H1 (cell line): ENCODE results near the gene KIF3B. TPM values are rescaled to one million over a fixed set of nuclear protein-coding genes. Genes with fewer than 3 reads are reported as not detected.

Experiments
- CTCF ChIA-PET: fragments of 300-600 bp; sonication (Branson Sonifier 250); formaldehyde crosslinking; loops from one replicate; lab custom pipeline; 2021; ENCODE audit not compliant: partially characterized antibody; lab: Charles Lee
- POLR2A ChIA-PET: fragments of 300-600 bp; sonication (Branson Sonifier 250); formaldehyde crosslinking; loops from one replicate; lab custom pipeline; 2021; ENCODE audit warnings: inconsistent platforms; ENCODE audit not compliant: partially characterized antibody; lab: Charles Lee
- DNase-seq, 2 experiments: peaks; one replicate each; pipeline versions ENCODE4 v3.0.0 to v3.0.0-alpha.2; 2010 to 2022; ENCODE audit warnings: low spot score in 2 of 2, low read depth in 1 of 2, mixed read lengths in 1 of 2
- FAIRE-seq: peaks from 2 replicates; lab custom pipeline; 2011; peaks lifted over from hg19 to GRCh38; lab: Jason Lieb, UNC
- H2AFZ ChIP-seq: 2 replicates; pipeline ENCODE4 v1.8.1; 2012; ENCODE audit warnings: low read length, inconsistent platforms
- H2AK5ac ChIP-seq: 2 replicates; pipeline ENCODE4 v1.6.1; 2013; ENCODE audit warnings: low read depth, low read length
- H2BK120ac ChIP-seq: replicated peaks from 2 replicates; pipeline ENCODE3; 2013; ENCODE audit warnings: low read depth, low read length, inconsistent platforms
- H2BK12ac ChIP-seq: 2 replicates; pipeline ENCODE4 v1.6.1; 2013; ENCODE audit warnings: low read depth, low read length
- H2BK15ac ChIP-seq: 2 replicates; pipeline ENCODE4 v1.6.1; 2013; ENCODE audit warnings: low read length
- H2BK20ac ChIP-seq: 2 replicates; pipeline ENCODE4 v1.6.1; 2013; ENCODE audit warnings: low read length
- H2BK5ac ChIP-seq: 2 replicates; pipeline ENCODE4 v1.6.1; 2013; ENCODE audit warnings: low read depth, low read length
- H3K14ac ChIP-seq: 2 replicates; pipeline ENCODE4 v1.6.1; 2013; ENCODE audit warnings: inconsistent platforms; ENCODE audit not compliant: insufficient read length
- H3K18ac ChIP-seq: 2 replicates; pipeline ENCODE4 v1.6.1; 2013; ENCODE audit warnings: low read length; ENCODE audit errors: extremely low read depth
- H3K23ac ChIP-seq: 2 replicates; pipeline ENCODE4 v1.6.1; 2013; ENCODE audit warnings: inconsistent platforms; ENCODE audit not compliant: insufficient read length
- H3K23me2 ChIP-seq: 2 replicates; pipeline ENCODE4 v1.6.1; 2013; ENCODE audit warnings: low read depth, low read length
- H3K27ac ChIP-seq: 2 replicates; pipeline ENCODE4 v1.6.1; 2011; ENCODE audit warnings: low read depth, low read length, inconsistent platforms
- H3K27me3 ChIP-seq, 4 experiments: replicated peaks in 1 of 4; 1 replicate in 1 of 4; 2 replicates in 3 of 4; pipeline versions ENCODE4 v1.6.1 to v1.8.1; 2011 to 2013; ENCODE audit warnings: low read length in 3 of 4, mild to moderate bottlenecking in 3 of 4, inconsistent platforms in 2 of 4, mixed read lengths in 2 of 4, moderate library complexity in 1 of 4; ENCODE audit not compliant: control insufficient read depth in 3 of 4, insufficient read depth in 3 of 4; ENCODE audit errors: extremely low read depth in 1 of 4
- H3K36me3 ChIP-seq, 4 experiments: 2 replicates each; pipeline versions ENCODE4 v1.6.1 to v1.8.1; 2011 to 2013; ENCODE audit warnings: mild to moderate bottlenecking in 4 of 4, low read length in 3 of 4, moderate library complexity in 2 of 4, control low read depth in 1 of 4, inconsistent platforms in 1 of 4; ENCODE audit not compliant: insufficient read depth in 4 of 4, control insufficient read depth in 2 of 4
- H3K4ac ChIP-seq: replicated peaks from 2 replicates; pipeline ENCODE3; 2013; ENCODE audit warnings: low read length, low read depth, mixed read lengths, inconsistent platforms; ENCODE audit not compliant: insufficient read length
- H3K4me1 ChIP-seq, 4 experiments: replicated peaks in 1 of 4; 1 replicate in 1 of 4; 2 replicates in 3 of 4; pipeline versions ENCODE4 v1.6.1 to v1.8.1; 2011 to 2013; ENCODE audit warnings: low read length in 3 of 4, inconsistent platforms in 2 of 4, mixed read lengths in 1 of 4; ENCODE audit not compliant: insufficient read depth in 4 of 4, control insufficient read depth in 3 of 4
- H3K4me2 ChIP-seq, 2 experiments: 2 replicates each; pipeline versions ENCODE4 v1.6.1 to v1.8.1; 2011 to 2013; ENCODE audit warnings: low read depth in 2 of 2, low read length in 2 of 2, control low read depth in 1 of 2, inconsistent platforms in 1 of 2, mild to moderate bottlenecking in 1 of 2; ENCODE audit not compliant: insufficient read depth in 1 of 2
- H3K4me3 ChIP-seq, 4 experiments: fragments of 200-600, 300-600 bp in 1 of 4; sonication (generic), shearing (Covaris generic), sonication (Bioruptor Twin) in 1 of 4; 2 replicates each; pipeline versions ENCODE4 v1.5.1 to v1.8.1; 2011 to 2016; ENCODE audit warnings: low read length in 4 of 4, low read depth in 3 of 4, control low read depth in 2 of 4, inconsistent platforms in 2 of 4, mild to moderate bottlenecking in 2 of 4, mixed read lengths in 1 of 4, moderate library complexity in 1 of 4; ENCODE audit not compliant: insufficient read depth in 2 of 4; ENCODE audit errors: extremely low read depth in 1 of 4
- H3K56ac ChIP-seq: replicated peaks from 2 replicates; pipeline ENCODE3; 2013; ENCODE audit warnings: low read depth, mild to moderate bottlenecking, mixed read lengths, low read length, inconsistent platforms; ENCODE audit not compliant: insufficient read length
- H3K79me1 ChIP-seq: 2 replicates; pipeline ENCODE4 v1.6.1; 2013; ENCODE audit warnings: low read depth, low read length, control low read depth
- H3K79me2 ChIP-seq, 2 experiments: 2 replicates each; pipeline versions ENCODE4 v1.6.1 to v1.8.1; 2012 to 2013; ENCODE audit warnings: low read length in 2 of 2, mild to moderate bottlenecking in 2 of 2, inconsistent platforms in 1 of 2; ENCODE audit not compliant: insufficient read depth in 2 of 2, control insufficient read depth in 1 of 2
- H3K9ac ChIP-seq, 4 experiments: replicated peaks in 1 of 4; 1 replicate in 1 of 4; 2 replicates in 3 of 4; pipeline versions ENCODE4 v1.6.1 to v1.8.1; 2011 to 2013; ENCODE audit warnings: low read depth in 3 of 4, low read length in 3 of 4, control low read depth in 2 of 4, mild to moderate bottlenecking in 2 of 4, moderate library complexity in 2 of 4, inconsistent platforms in 1 of 4; ENCODE audit errors: extremely low read depth in 1 of 4
- H3K9me3 ChIP-seq, 2 experiments: 2 replicates each; pipeline versions ENCODE4 v1.6.1 to v1.8.1; 2012 to 2013; ENCODE audit warnings: mild to moderate bottlenecking in 2 of 2, moderate library complexity in 2 of 2, control low read depth in 1 of 2, inconsistent platforms in 1 of 2, low read depth in 1 of 2, low read length in 1 of 2, mixed read lengths in 1 of 2; ENCODE audit not compliant: insufficient read depth in 2 of 2
- H4K20me1 ChIP-seq, 2 experiments: replicated peaks in 1 of 2; 2 replicates each; pipeline versions ENCODE3 to v1.8.1; 2011 to 2013; ENCODE audit warnings: inconsistent platforms in 2 of 2, low read length in 2 of 2, mild to moderate bottlenecking in 1 of 2; ENCODE audit not compliant: insufficient read depth in 2 of 2, control insufficient read depth in 1 of 2
- H4K5ac ChIP-seq: 2 replicates; pipeline ENCODE4 v1.6.1; 2013; ENCODE audit warnings: low read length, low read depth, mixed read lengths, inconsistent platforms; ENCODE audit not compliant: insufficient read length
- H4K8ac ChIP-seq: 2 replicates; pipeline ENCODE4 v1.8.0; 2013; ENCODE audit warnings: mild to moderate bottlenecking, moderate library complexity, low read length, inconsistent platforms; ENCODE audit not compliant: insufficient read depth; ENCODE audit errors: extremely low read depth
- H4K91ac ChIP-seq: replicated peaks from 2 replicates; pipeline ENCODE3; 2013; ENCODE audit warnings: low read length, mixed read lengths, inconsistent platforms; ENCODE audit not compliant: insufficient read length
- EP300 ChIP-seq, 2 experiments: IDR thresholded peaks; 1 replicate in 1 of 2; 2 replicates in 1 of 2; pipeline ENCODE4 v1.6.1; 2011 to 2012; ENCODE audit warnings: low read depth in 2 of 2, low read length in 2 of 2, mild to moderate bottlenecking in 2 of 2, borderline replicate concordance in 1 of 2, inconsistent platforms in 1 of 2, moderate library complexity in 1 of 2
- RAD21 ChIP-seq, 2 experiments: IDR thresholded peaks in 1 of 2; conservative IDR thresholded peaks in 1 of 2; 2 replicates each; pipeline ENCODE4 v1.6.1; 2011; ENCODE audit warnings: low read depth in 2 of 2, low read length in 2 of 2, improper control_type of control experiment in 1 of 2, inconsistent platforms in 1 of 2, mild to moderate bottlenecking in 1 of 2, moderate library complexity in 1 of 2
- RBBP5 ChIP-seq: IDR thresholded peaks from 2 replicates; pipeline ENCODE4 v1.7.1; 2012; ENCODE audit warnings: low read depth, mild to moderate bottlenecking, inconsistent platforms, low read length, moderate library complexity, borderline replicate concordance
- SUZ12 ChIP-seq: fragments of 200-600 bp; sonication (generic); IDR thresholded peaks from 2 replicates; pipeline ENCODE4 v1.6.1; 2012; ENCODE audit warnings: mild to moderate bottlenecking, inconsistent platforms, low read length, moderate library complexity, mixed read lengths
- WGBS, 2 experiments: shearing (Covaris generic) in 1 of 2; methylation state at CpG; one replicate each; pipeline versions ENCODE4 v1.1.6 to v1.1.7; 2013 to 2015; ENCODE audit warnings: low lambda C conversion rate in 2 of 2, mixed read lengths in 2 of 2, inconsistent platforms in 1 of 2, low coverage in 1 of 2, missing lambda C conversion rate in 1 of 2; ENCODE audit not compliant: insufficient replicate concordance in 2 of 2, insufficient coverage in 1 of 2, insufficient read length in 1 of 2; ENCODE audit errors: extremely low coverage in 1 of 2, missing lambda C conversion rate in 1 of 2; 5-methylcytosine and 5-hydroxymethylcytosine counted together
- polyA plus RNA-seq, 7 experiments: library from polyadenylated mRNA; depleted of rRNA in 3 of 7; stranded (reverse) in 5 of 7; unstranded in 2 of 7; fragments of >200 nt in 5 of 7; fragments of 200-250 nt in 2 of 7; gene quantifications; 1 replicate in 5 of 7; 2 replicates in 1 of 7; 4 replicates in 1 of 7; pipeline versions ENCODE4 v1.2.1 to v1.2.3, GENCODE V29; 2011 to 2013; ENCODE audit warnings: missing spikeins in 2 of 7, mixed read lengths in 2 of 7
- total RNA-seq: library from RNA; stranded (reverse); fragmentation: NEBNext Ultra II Directional; extraction: Animal tissue kit (Norgen Biotek cat#: 25700); gene quantifications from 2 replicates; pipeline ENCODE4 v1.2.1, GENCODE V29; 2021

KIF3B gene
- total and polyA plus RNA-seq, 2 of the 8 experiments (the other 6 are each of a cell fraction or from before 2014, with no cell fraction given), result 10.1 to 22.4 TPM

DNA sequence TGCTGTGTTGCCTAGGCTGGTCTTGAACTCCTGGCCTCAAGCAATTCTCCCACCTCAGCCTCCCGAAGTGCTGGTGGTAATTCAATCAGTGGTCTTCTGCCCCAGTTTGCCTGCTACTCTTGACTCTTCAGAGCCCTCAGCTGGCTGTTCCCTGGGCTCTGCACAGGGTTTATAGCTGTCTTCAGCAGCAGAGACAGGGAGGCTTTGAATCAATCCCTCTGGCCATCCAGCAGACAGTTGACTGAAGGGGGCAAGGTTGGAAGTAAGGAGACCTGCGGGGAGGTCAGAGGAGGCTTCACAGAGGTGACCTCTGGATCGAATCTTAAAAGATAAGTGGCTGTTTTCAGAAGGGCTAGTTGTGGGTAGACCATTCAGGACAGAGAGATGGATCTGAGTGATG lies 26.0 kb upstream of the KIF3B start:
- H2BK20ac ChIP-seq, result no peak overlapping the region
- H2AK5ac ChIP-seq, result no peak overlapping the region
- FAIRE-seq (no peak), DNase-seq (no peak)
- no peak overlapping the region for H2BK5ac ChIP-seq
- POLR2A ChIA-PET, result no interaction called here
- no peak overlapping the region for H3K9ac ChIP-seq
- H4K20me1 ChIP-seq, result no peaks in the 10 kb centered on the region
- no peak overlapping the region for H3K56ac ChIP-seq
- H3K9me3 ChIP-seq, result peaks cover 0 to 3% of the 10 kb centered on the region in 2 experiments; a peak in 1 of 4 replicates
- H3K18ac ChIP-seq, result no peak overlapping the region
- H4K8ac ChIP-seq, result no peak overlapping the region
- H3K27ac ChIP-seq, result no peak overlapping the region
- H3K4ac ChIP-seq, result no peak overlapping the region
- H3K23me2 ChIP-seq, result no peaks in the 10 kb centered on the region
- no peaks in the 10 kb centered on the region for H3K36me3 ChIP-seq
- no peak overlapping the region for H4K91ac ChIP-seq
- H3K23ac ChIP-seq, result no peak overlapping the region
- H4K5ac ChIP-seq, result no peak overlapping the region
- H2BK120ac ChIP-seq, result no peak overlapping the region
- no peak overlapping the region for H2AFZ ChIP-seq
- H3K4me2 ChIP-seq, result no peak overlapping the region
- H3K4me1 ChIP-seq, result no peaks in the 10 kb centered on the region
- no peak overlapping the region for H2BK15ac ChIP-seq
- CTCF ChIA-PET, result interaction anchor here (1.8 kb wide), 1 partner anchor 9 kb away, joined by 5 read pairs; no protein-coding TSS in a partner anchor
- no peak overlapping the region for H3K4me3 ChIP-seq
- no peaks in the 10 kb centered on the region for H3K79me2 ChIP-seq
- no peaks in the 10 kb centered on the region for H3K79me1 ChIP-seq
- 78% methylated on average over 3 of the region's 3 CpGs; no CpG with 5 or more reads in 1 of the 2 experiments for WGBS, 2 experiments
- H3K14ac ChIP-seq, result no peak overlapping the region
- 0 out of 7 replicates have a peak, but pooled peaks cover 0 to 2% (median 0%) of the 10 kb centered on the region in 4 experiments for H3K27me3 ChIP-seq
- H2BK12ac ChIP-seq, result no peak overlapping the region
- TF ChIP-seq SUZ12, result no peak
- no peak for TF ChIP-seq RAD21 (IDR thresholded peaks at IDR 0.05 in 1 of 2, conservative IDR thresholded peaks at IDR 0.05 in 1 of 2; ENCODE audit: low read depth in 2 of 2, low read length in 2 of 2)
- no peak for TF ChIP-seq EP300 (IDR thresholded peaks at IDR 0.05; ENCODE audit: borderline replicate concordance in 1 of 2, low read depth in 2 of 2, low read length in 2 of 2)
- no peak for TF ChIP-seq RBBP5
